HG03432 (cell line): Measurements from ENCODE around the gene PLA2G1B.

ENCODE experiments used
- ATAC-seq: cut with Tn5 transposase; IDR thresholded peaks from one replicate; pipeline ENCODE4 v1.9.1; 2021; ENCODE audit warnings: mild to moderate bottlenecking, moderate library complexity; ENCODE audit not compliant: unreplicated experiment

Gene PLA2G1B

DNA sequence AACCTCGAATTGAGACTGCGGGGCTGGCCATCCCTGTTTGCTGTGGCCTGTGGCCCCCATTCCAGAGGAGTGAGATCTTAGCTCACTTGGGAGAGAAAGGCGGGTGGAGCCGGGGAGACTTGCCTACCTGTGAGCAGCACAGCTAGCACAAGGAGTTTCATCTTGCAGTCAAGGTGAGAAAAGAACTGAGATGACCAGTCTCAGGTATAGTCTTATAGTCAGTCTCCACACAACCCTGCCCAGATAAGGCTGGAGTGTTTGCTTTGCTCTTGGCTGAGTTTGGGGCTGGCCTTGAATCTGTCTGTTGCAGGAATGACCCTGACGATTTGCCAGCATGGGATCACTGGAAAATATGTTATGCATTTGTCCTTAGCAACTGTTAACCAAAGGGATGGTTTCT is at the start of gene PLA2G1B:
TSS of gene PLA2G1B (minus strand) at position 187 of the 400 bp plus-strand sequence. CDS start at position 161, 26 bp downstream.
- ATAC-seq: no peak

DNA sequence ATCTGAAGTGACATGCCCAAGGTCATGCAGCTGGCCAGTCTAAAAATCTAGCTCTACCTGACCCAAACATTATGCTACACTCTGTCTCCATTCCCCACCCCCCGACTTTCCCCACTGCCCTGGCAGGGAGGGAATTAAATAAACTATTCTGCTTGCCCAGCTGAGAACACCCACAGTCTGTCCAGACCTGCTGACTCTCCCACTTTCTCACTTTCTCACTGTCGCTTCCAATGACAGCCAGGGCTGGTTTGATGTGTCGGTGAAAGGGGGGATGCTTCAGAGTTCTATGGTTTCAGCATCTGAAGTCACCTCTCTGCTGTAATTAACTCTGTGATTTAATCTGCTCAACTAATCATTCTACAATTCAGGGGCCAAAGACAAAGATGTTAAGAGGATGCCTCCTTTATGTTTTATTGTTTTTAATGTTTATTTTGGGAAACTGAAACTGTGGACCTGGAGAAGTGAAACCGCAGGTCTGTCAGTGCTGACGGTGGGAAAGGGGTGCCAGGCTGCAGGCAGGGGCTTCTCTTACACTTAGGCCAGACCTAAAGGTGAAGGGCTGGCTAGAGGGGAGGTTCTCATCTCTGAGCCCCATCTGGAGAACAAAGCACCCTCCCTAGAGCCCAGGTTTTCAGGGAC is 49.5 kb upstream of the PLA2G1B start:
- ATAC-seq: no peak

DNA sequence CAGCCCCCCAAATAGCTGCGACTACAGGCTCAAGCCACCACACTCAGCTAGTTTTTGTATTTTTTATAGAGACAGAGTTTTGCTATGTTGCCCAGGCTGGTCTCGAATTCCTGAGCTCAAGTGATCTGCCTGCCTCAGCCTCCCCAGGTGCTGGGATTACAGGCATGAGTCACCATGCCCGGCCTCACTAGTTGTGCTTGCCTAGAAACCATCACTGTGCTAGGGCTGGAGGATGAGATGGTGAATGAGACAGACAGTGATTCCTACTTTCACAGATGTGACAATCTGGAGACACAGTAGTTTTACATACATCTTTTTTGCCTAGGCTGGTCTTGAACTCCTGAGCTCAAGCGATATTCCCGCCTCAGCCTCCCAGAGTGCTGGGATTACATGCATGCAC is 48.8 kb upstream of the PLA2G1B start:
- no peak for ATAC-seq

DNA sequence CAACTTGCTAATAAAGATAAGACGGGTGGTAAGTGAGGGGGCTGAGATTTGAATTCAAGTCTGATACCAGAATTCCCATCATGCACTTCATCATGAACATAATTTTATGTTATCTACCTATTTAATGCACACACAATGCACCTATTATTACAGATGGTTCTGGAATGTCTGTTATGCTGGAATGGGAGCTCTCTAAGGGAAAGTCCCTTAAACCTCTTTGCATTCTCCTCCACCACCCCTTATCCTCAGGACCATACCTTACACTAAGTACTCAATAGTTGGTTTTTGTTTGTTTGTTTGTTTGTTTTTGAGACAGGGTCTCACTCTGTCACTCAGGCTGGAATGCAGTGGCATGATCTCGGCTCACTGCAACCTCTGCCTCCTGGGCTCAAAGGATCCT is 48.4 kb upstream of the PLA2G1B start:
- ATAC-seq: no peak

DNA sequence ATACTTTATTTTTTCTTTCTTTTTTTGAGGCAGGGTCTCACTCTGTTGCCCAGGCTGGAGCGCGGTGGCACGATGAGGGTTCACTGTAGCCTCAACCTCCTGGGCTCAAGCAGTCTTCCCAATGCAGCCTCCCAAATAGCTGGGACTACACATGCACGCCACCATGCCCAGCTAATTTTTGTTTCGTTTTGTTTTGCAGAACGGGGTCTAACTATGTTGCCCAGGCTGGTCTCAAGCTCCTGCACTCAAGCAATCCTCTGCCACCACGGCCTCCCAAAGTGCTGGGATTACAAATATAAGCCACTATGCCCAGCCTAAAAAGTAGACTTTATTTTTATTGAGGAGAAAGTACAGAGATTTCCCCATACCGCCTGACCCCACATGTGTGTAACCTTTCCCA is 46.1 kb upstream of the PLA2G1B start:
- no peak for ATAC-seq

DNA sequence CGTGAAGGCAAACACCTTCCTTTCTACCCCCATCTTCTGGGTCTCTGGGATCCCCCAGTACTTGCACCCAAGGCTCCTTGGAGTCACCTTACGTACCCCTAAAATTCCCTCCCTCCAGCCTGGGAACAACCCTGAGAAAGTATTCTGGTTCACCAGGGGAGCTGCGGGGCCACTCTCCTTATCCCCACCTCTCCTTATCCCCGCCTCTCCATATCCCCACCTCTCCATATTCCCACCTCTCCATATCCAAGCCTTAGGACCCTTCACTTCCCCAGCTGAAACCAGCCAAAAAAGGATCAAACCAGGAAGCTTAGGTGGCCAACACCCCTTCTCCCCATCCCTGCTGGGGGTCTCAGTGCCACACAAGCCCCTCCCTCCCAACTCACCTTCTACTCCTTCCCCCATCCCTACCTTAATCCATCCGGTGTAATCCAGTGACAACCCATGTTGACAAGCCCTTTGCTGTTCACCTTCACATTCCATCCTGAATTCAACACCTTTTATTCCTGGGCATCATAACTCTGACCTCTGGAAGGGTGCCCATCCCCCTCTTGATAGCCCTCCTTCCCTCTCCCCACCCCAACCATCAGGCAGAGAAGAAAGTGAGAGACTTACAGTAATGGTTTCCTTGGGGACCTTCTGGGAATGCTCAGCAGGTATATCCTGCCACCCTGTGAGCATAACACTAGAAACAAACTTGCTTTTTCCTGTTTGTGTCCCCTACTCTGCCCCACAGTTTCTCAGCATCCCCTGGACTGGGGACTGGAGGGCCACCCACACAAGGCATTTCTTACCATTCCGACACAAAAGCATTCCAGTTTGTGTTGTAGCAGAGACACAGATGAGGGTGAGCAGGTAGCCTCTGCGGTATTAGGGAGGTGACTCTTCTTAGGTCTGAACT is 43.0 kb upstream of the PLA2G1B start:
- ATAC-seq: no peak

DNA sequence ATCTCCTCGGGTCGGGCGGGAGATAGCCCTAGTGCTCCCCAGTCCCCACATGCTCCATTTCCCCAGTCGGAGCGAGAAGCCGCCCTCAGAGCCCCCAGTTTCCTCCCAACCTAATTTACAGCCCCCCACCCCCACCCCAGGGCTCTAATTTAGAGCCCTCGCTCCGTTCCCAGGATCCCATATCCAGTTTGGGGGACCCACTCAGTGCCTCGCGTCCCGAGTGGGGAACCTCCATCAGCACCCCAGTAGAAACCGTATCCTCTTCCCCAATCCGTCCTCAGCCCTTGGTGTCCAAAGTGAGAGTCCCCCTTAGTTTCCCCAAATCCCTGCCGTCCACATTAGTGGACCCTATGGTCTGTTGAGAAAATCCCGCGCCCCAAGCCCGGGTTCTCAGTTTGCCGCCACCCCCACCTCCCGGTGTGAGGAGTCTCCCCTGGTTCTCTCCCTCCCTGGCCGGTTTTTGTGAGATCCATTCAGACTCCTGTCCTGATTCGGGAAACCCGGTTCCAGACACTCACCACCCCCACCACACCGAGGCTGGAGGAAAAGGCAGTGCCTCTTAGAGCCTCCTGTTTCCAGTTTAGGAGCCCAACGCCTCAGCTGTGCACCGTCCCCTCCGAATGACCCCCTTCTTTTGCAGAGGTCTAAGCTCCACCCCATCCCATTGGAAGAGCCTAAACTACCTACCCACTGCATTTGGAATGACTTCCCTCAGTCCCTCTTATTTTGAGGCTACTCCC is 42.2 kb upstream of the PLA2G1B start:
- no peak for ATAC-seq

DNA sequence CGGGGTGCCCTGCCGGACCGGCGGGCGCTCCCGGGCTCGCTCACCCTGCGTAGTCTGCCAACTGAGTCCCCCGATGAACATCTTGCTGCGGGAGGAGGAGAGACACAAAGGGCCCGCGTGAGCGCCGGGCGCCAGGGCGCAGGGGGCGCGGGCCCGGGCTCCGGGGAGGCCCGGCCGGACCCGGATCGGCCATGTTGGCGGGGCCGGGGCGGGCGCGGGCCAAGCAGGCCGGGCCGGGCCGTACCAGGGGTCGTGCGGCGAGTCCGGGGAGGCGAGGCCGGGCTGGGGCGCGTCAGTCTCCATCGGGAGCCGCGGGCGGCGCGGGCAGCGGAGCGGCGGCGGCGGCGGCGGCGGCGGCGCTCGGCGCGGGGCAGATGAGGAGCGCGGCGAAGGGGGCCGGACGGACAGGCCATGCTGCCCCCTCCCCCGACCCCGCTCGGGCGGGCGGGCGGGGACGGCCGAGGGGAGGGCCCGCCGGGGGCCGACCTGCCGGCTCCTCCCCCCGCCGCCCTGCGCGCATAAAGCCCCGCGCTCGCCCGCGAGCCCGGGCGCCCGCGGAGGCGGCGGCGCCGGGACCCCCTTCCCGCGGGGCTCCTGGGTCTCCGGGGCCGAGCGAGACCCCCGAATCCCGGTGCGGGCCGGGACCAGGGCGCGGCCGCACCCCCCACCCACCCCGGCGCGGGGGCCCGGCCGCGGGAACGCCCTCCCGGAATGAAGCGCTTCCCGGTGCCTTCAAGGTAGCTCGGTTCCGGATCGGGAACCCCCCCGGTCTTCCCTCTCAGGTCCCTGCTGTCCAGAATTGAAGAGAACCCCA is 41.4 kb upstream of the PLA2G1B start, which contains the start of gene MSI1:
TSS of gene MSI1 (minus strand) at position 376 of the 814 bp plus-strand sequence. CDS start at position 303, 73 bp downstream.
- ATAC-seq: no peak

DNA sequence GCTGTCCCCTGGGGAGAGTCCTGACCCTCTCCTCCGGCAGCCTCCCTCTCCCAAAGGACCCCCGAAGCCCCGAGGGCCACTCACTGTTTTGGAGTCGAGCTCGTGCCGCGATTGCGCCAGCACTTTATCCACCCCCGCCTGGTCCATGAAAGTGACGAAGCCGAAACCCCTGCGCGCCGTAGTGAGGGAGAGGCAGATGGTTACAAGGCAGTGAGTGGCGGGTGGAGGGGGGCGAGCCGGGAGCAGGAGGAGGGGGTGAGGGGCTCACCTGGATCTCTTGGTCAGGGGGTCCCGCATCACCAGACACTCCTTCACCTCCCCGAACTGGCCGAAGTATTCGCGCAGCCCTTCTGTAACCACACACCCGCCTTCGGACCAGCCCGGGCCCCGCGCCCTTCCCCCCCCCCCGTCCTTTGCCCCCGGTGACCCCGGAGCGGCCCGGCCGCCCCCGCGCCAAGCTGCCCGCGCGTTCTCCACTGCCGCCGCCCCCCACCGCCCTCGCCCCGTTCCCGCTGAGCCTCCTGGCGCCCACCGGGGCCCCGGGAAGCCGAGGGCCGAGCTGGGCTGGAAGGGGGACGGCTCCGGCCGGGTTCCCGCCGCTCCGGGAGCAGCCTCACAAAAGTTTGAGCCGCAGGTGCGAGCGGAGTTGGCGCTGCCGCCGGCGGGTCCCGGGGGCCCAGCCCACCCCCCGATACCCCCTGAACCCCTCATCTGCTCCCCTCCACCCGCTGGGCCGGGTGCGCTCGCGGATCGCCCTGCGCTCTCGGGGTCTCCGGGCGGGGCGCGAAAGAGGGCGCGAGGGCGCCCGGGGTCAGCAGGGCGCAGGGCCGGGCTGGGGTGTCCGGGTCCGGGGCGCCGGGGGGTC is 40.6 kb upstream of the PLA2G1B start:
- ATAC-seq: no peak

DNA sequence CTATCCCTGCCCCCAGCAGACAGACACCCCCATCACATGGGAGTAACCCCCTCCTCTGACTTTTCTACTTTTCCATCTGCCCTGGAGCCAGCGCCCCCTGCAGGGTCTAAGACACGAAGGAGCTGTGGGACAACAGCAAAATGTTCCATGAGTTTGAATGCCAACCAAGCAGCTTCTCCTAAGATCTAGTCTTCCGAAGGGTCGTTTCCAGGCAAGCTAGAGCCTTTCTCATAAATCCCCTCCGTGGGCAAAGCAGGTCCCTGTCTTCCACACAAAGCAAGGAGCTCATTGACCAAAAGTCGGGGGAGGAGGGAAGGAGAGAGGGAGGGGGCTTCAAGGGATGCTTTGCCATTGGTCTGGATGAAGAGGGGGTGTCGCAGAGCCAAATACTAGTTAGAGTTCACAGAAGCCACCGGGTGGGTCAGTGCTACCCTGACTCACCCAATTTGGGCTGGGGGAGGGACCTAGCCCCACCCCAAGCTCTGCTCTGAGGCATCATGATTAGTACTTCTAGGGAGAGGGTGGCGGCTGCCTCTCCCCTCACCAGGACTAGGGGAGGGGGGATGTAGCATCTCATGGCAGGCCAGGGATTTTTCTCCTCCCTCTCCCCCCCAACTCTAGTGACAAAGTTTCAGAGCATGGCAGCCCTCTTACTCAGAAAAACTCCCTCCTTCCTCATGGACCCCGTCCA is 39.8 kb upstream of the PLA2G1B start:
- ATAC-seq: no peak

DNA sequence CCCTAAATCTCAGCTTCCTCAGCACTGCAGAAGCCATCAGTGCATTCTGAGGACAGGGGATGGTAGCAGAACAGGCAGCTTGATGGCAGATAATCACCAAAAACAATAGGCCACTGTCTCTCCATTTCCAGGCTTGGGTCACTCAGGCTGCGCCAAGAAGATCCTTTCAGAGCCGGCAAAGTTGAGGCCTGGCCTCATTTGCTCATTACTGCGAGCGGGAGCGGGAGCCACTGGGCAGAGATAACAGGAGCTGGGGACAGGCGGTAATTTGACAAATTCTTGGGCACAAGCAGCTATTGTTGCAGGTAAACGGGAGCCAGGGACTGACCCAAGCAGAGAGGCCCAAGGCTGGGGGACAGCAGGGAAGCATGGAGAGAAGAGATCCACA is 39.3 kb upstream of the PLA2G1B start:
- no peak for ATAC-seq

DNA sequence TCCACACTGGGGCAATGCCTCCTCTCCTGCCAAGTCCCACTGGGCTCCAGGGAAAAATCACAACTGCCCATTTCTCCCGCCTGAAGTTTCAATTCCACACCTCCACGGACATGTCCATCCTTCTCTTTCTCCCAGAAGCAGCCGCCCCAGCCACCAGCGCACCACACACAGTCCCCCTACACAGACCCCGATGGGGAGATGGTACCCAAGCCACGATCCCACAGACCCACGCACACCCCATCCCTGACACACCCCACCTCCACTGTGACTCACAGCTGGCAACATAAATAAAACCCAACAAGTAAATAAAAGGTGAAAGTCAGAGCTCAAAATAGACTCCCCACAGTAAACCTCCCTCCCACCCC is 38.7 kb upstream of the PLA2G1B start:
- ATAC-seq: no peak

DNA sequence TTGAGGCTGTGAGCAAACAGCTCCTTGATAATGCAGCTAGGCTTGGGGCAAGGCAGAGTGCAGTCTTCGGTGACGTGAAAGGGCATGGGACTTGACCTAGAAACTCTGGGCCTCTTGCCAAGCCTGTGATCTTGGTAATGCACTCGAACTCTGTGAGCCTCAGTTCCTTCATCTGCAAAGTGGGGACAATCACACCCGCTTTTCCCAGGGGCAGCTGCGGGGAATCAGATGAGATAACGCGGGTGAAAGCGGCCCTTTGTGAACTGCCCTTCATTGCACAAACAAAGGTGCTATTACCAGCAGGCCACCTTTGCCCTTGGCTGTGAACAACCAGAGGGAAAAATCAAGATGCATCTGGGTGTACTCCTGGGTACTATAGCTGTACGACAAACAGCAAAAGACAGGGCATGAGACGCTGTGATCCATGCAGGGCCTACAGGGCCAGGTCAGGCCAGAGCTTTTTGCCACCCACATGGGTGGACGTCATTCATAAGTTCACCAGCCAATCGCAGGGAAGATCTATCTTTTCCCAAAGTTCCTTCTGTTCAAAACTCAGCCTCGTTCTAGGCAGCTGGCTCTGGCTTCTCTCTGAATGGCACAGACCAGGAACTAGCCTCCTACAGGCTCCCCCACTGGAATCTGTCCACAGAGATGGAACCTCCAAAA is 38.2 kb upstream of the PLA2G1B start:
- no peak for ATAC-seq

DNA sequence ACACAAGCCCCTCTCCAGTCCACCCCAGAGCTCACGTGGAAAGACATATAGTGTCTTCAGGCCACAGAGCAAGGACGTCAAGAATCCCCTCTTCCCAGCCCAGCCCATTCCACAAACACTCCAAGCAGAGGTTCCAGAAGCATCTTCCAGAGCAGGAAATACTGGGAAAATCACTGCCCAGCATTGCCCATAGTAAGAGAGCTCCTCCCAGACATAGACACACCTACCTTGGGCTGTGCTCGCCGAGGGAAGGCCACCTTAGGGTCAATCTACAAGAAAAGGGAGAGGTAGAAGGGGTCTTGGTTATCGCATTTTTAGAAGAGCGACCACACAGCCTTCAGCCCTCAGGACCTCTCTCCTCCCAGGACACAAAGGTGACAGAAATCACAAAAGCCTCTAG is 36.9 kb upstream of the PLA2G1B start:
- ATAC-seq: no peak

DNA sequence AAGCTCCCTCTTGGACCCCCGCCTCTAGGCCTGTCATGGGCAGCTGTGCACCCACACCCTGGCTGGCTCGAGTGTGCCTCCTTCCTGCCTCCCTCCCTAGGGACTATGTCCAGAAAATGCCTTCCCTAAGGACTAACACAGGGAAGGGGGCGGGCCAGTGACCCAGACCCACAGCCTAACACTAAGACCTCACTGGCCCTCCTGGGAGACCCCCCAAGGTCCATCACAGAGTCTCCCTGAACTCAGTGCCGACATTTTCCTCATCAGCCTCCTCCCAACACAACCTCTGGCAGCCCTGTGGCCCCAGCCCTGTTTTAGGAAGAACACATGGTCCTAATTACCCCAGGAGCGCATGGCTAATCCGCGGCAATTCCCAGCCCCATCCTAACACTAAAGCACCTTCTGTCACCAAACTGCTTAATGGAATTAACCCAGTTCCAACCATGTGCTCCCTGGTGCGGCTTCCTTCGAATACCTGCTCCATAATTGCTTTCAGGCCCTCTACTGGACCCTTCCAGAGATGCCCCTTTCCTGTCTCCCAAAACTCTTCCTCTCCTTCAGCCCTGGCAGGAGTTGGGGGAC is 35.8 kb upstream of the PLA2G1B start:
- ATAC-seq: no peak

DNA sequence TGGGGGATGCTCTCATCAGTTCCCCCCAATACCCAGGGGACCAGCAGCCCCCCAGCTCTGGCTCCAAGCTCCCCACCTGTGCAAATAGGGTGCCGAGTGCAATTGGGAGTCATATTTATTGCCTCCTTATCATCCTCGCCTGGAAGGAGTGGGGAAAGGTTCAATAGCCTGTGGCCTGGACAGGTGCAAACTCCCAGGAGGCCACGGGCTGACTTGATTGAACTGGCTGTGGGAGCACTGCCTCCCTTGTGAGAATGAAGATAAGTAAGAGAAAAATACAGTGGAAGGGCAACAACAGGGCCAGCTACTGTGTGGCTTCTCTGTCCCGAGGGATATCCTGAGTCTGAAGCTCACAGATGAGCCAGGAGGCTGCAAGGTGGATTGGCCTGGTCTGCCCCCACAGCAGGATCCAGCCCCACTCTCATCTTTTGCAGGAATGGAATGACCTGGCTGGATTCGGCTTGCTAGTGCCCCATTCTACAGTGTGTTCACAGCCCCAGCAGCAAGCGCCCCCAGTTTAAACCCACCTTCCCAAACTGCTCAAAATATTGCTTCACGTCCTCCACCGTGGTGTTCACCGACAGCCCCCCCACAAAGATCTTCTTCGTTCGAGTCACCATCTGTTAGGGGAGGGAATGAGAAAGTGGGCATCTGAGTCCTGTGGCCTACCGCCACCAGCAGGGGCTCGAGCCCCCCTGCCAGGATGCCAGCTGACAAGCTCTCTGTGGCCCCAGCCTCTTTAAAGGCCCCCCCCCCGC is 35.1 kb upstream of the PLA2G1B start:
- ATAC-seq: no peak

DNA sequence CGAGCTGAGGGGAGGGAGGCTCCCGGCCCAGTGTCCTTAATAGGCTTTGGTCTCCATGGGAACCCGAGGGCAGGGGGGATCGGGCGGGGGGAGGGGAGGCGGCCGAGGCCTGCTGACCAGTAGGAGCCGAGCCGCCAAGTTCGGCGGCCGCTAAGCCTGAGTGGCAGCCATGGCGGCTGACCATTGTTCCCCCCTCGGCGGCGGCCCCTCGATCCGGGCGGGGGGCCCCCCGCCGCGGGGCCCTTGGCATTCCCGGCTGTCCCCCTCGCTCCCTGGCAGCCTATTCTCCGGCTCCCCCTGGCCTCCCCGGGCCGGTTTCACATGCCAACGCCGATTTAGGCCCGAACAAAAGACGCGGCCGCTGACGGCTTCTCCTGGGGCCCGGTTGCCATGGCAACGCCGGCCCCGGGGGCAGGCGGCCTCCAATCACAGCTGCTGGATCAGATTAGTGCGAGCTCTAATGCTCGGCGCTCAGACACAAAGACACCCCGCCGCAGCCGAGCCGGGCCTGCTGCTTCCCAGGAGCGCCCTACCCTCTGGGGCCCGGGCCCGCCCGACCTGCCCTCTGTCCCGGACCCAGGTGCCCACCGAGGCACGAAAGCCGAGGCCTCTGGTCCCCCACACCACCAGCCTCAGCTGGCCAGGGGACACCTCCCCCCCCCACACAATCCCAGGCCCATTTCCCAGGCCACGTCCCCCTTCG is 34.1 kb upstream of the PLA2G1B start:
- ATAC-seq: no peak
